Measurements from ENCODE around the gene RBPJ.

RBPJ gene

DNA sequence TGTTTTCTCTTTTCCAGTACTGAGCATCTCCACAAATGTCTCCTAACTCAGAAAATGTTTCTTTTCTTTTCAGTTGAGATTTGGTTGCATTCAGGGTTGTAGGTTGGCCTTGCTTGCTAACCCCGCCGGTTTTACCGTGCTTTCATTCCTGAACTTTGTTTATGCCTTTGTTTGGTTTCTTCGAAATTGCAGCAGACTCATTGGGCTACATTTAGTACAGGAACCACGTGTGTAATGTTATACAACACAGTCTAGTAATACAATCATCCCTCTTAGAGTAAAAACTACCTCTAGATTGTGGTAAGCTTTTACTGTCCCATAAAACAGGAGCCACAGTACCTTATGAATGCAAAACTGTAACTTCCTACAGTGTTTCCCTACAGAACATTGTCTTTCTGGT lies 111.6 kb downstream of the RBPJ start:
- Histone ChIP-seq H3K27me3 (ENCODE audit: insufficient read depth, low read length) (no peaks in the 10 kb centered on the region), H3K9me3 (ENCODE audit: insufficient read depth, low read depth, low read length) (no peaks in the 10 kb centered on the region), H3K4me1 (ENCODE audit: insufficient read depth, low read length) (no peaks in the 10 kb centered on the region), H3K9ac (ENCODE audit: low read depth, low read length) (no peak overlapping the region), H3K4me3 (ENCODE audit: low read length) (no peak overlapping the region), H3K27ac (ENCODE audit: low read length) (no peak overlapping the region), H3K36me3 (ENCODE audit: insufficient read depth, low read depth, low read length) (peaks cover 90% of the 10 kb centered on the region)

DNA sequence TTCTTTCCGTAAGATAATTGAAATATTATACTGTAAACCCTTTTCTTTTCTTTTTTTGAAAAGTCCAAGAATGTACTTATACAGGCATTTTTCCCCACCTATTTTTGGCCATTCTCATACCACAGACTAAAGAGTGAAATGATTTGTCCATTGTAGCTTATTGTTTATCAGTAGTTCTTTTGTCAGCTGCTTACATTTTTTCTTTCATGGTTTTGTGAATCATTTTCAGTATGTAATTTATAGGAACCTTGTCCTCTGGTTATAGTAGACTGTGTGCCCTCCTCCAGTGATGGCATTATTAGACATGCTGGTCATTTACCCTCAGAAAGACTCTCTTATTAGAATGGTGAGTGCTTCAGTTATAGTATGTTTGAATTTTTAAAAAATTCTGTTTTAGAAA lies 112.7 kb downstream of the RBPJ start:
- Histone ChIP-seq H3K36me3 (ENCODE audit: insufficient read depth, low read depth, low read length) (peaks cover 89% of the 10 kb centered on the region), H3K27me3 (ENCODE audit: insufficient read depth, low read length) (no peaks in the 10 kb centered on the region), H3K4me3 (ENCODE audit: low read length) (no peak overlapping the region), H3K9me3 (ENCODE audit: insufficient read depth, low read depth, low read length) (no peaks in the 10 kb centered on the region), H3K9ac (ENCODE audit: low read depth, low read length) (no peak overlapping the region), H3K4me1 (ENCODE audit: insufficient read depth, low read length) (no peaks in the 10 kb centered on the region), H3K27ac (ENCODE audit: low read length) (no peak overlapping the region)

DNA sequence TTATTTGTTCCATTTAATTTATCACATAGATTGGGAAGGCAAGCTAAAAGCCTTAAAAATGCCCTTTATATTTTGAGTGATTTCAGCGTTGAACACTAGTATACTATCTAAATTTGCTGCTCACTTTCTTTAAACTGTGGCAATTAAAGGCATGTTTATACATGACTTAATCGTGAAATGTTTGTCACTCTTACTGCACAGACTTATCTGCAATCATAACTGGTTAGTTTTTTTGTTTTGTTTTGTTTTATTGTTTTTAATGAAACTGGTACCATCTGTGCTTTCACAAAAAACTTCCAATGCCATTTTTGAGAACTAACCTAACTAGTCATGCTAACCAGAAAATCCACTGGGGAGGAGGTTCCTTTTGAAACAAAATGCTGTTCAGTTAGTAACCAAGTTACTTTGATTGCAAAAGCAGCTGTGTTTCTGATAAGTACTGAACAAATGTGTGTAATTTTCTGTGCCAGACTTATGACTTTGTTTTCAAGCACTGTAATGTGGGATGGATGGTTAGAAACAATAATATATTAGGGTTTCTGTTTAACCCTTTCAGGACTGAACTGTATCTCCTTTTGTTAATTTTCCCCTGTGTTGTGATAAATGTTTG lies 113.3 kb downstream of the RBPJ start:
- Histone ChIP-seq H3K9me3 (ENCODE audit: insufficient read depth, low read depth, low read length) (no peaks in the 10 kb centered on the region), H3K4me3 (ENCODE audit: low read length) (no peak overlapping the region), H3K27me3 (ENCODE audit: insufficient read depth, low read length) (no peaks in the 10 kb centered on the region), H3K36me3 (ENCODE audit: insufficient read depth, low read depth, low read length) (peaks cover 83% of the 10 kb centered on the region), H3K27ac (ENCODE audit: low read length) (no peak overlapping the region), H3K4me1 (ENCODE audit: insufficient read depth, low read length) (no peaks in the 10 kb centered on the region), H3K9ac (ENCODE audit: low read depth, low read length) (no peak overlapping the region)

DNA sequence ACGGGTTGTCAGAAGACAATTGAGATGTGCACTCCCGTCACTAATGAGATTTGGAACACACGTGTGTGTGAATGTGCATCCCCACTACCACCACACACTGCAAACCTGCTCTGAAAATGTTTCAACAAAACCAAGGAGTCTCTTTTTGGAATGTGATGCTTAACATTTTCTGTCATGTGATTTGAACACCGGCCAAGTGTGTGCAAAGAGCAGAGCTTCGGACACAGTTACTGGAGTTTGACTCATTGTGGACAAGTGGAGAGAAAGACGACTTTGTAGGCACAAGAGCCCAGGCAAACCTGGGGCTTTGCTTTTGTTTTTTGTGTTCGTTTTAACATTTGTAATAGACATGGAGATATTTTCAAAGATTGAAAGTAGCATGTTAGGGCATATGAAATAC lies 120.3 kb downstream of the RBPJ start:
- no peak overlapping the region for H3K27ac ChIP-seq (ENCODE audit: low read length)
- no peak overlapping the region for H3K4me3 ChIP-seq (ENCODE audit: low read length)
- H3K9me3 ChIP-seq (ENCODE audit: insufficient read depth, low read depth, low read length), result peaks cover 26% of the 10 kb centered on the region
- H3K9ac ChIP-seq (ENCODE audit: low read depth, low read length), result no peak overlapping the region
- H3K27me3 ChIP-seq (ENCODE audit: insufficient read depth, low read length), result no peaks in the 10 kb centered on the region
- peaks cover 21% of the 10 kb centered on the region; the same call in 1 of the 2 replicates for H3K36me3 ChIP-seq (ENCODE audit: insufficient read depth, low read depth, low read length)
- no peaks in the 10 kb centered on the region for H3K4me1 ChIP-seq (ENCODE audit: insufficient read depth, low read length)

DNA sequence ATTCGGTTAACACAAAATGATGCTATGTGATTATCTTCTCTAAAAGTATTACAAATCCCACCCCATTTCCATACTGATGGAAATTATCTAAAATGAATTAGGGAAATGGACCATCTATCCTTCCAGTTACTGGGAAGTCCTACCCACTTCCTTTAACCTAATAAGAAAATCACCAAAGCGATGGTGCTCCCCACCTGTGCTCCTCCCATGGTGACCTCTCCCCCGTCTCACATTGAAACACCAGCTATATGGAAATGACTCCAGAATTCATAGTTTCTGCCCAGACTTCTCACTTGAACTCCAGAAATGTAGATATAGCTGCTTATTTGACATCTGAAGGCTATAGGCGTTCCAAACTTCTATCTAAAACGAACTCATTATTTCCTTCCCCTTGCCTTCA lies 121.0 kb downstream of the RBPJ start:
- no peak overlapping the region for H3K4me3 ChIP-seq (ENCODE audit: low read length)
- no peaks in the 10 kb centered on the region for H3K4me1 ChIP-seq (ENCODE audit: insufficient read depth, low read length)
- peaks cover 14% of the 10 kb centered on the region; the same call in 1 of the 2 replicates for H3K36me3 ChIP-seq (ENCODE audit: insufficient read depth, low read depth, low read length)
- H3K27ac ChIP-seq (ENCODE audit: low read length), result no peak overlapping the region
- H3K27me3 ChIP-seq (ENCODE audit: insufficient read depth, low read length), result no peaks in the 10 kb centered on the region
- H3K9me3 ChIP-seq (ENCODE audit: insufficient read depth, low read depth, low read length), result peaks cover 31% of the 10 kb centered on the region
- H3K9ac ChIP-seq (ENCODE audit: low read depth, low read length), result no peak overlapping the region

DNA sequence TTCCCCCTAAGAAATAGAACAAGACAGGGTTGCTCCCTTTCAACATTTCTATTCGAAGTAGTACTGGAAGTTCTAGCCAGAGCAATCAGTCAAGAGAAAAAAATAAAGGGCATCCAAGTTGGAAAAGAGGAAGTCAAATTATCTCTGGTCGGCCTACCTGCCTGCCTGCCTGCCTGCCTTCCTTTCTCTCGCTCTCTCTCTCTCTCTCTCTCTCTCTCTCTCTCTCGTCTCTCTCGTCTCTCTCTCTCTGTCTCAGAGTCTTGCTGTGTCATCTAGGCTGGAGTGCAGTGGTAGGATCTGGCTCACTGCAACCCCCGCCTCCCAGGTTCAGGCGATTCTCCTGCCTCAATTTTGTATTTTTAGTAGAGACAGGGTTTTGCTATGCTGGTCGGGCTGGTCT lies 126.6 kb downstream of the RBPJ start:
- Histone ChIP-seq H3K36me3 (ENCODE audit: insufficient read depth, low read depth, low read length) (no peaks in the 10 kb centered on the region), H3K9me3 (ENCODE audit: insufficient read depth, low read depth, low read length) (peaks cover 31% of the 10 kb centered on the region), H3K4me1 (ENCODE audit: insufficient read depth, low read length) (peaks cover 5% of the 10 kb centered on the region; the same call in 1 of the 2 replicates), H3K27me3 (ENCODE audit: insufficient read depth, low read length) (no peaks in the 10 kb centered on the region), H3K27ac (ENCODE audit: low read length) (no peak overlapping the region), H3K4me3 (ENCODE audit: low read length) (no peak overlapping the region), H3K9ac (ENCODE audit: low read depth, low read length) (no peak overlapping the region)

DNA sequence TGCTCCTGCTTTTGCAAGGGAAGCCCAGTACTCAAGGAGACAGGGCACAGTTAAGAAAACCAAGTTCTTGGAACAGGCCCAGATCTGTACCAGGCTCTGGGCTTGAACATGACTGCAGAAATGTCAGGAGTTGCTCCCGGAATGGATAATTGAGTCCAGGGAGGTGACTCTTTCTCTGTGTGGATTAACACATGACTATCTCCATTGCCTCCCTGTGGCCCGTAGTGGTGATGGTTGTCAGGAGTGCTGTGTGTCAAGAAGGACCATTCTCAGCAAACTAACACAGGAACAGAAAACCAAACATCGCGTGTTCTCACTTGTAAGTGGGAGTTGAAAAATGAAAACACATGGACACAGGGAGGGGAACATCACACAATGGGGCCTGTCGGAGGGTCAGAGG lies 129.6 kb downstream of the RBPJ start:
- Histone ChIP-seq H3K4me3 (ENCODE audit: low read length) (no peak overlapping the region), H3K36me3 (ENCODE audit: insufficient read depth, low read depth, low read length) (no peaks in the 10 kb centered on the region), H3K4me1 (ENCODE audit: insufficient read depth, low read length) (peaks cover 9% of the 10 kb centered on the region; the same call in 1 of the 2 replicates), H3K9ac (ENCODE audit: low read depth, low read length) (no peak overlapping the region), H3K27me3 (ENCODE audit: insufficient read depth, low read length) (no peaks in the 10 kb centered on the region), H3K27ac (ENCODE audit: low read length) (no peak overlapping the region), H3K9me3 (ENCODE audit: insufficient read depth, low read depth, low read length) (peaks cover 10% of the 10 kb centered on the region)

DNA sequence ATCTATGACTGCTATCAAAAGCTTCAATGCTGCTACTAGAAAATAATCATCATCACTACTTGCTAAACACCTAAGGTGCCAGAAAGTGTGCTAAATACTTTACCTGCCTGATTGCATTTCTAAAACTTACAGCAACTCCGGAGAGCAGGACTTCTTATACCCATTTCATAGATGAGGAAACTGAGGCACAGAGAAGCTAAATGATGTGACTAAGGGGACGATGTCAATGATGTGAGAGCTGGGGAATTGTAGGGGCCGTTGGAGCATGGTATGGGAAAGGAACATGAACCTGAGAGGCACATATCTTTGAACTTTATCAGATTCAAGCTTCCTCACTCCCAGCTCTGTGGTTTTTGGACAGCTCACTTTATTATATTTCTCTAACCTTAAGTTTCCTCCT lies 130.8 kb downstream of the RBPJ start:
- H3K27me3 ChIP-seq (ENCODE audit: insufficient read depth, low read length), result no peaks in the 10 kb centered on the region
- no peaks in the 10 kb centered on the region for H3K36me3 ChIP-seq (ENCODE audit: insufficient read depth, low read depth, low read length)
- peaks cover 1% of the 10 kb centered on the region for H3K9me3 ChIP-seq (ENCODE audit: insufficient read depth, low read depth, low read length)
- no peak overlapping the region for H3K27ac ChIP-seq (ENCODE audit: low read length)
- H3K9ac ChIP-seq (ENCODE audit: low read depth, low read length), result no peak overlapping the region
- peaks cover 9% of the 10 kb centered on the region; the same call in 1 of the 2 replicates for H3K4me1 ChIP-seq (ENCODE audit: insufficient read depth, low read length)
- no peak overlapping the region for H3K4me3 ChIP-seq (ENCODE audit: low read length)

DNA sequence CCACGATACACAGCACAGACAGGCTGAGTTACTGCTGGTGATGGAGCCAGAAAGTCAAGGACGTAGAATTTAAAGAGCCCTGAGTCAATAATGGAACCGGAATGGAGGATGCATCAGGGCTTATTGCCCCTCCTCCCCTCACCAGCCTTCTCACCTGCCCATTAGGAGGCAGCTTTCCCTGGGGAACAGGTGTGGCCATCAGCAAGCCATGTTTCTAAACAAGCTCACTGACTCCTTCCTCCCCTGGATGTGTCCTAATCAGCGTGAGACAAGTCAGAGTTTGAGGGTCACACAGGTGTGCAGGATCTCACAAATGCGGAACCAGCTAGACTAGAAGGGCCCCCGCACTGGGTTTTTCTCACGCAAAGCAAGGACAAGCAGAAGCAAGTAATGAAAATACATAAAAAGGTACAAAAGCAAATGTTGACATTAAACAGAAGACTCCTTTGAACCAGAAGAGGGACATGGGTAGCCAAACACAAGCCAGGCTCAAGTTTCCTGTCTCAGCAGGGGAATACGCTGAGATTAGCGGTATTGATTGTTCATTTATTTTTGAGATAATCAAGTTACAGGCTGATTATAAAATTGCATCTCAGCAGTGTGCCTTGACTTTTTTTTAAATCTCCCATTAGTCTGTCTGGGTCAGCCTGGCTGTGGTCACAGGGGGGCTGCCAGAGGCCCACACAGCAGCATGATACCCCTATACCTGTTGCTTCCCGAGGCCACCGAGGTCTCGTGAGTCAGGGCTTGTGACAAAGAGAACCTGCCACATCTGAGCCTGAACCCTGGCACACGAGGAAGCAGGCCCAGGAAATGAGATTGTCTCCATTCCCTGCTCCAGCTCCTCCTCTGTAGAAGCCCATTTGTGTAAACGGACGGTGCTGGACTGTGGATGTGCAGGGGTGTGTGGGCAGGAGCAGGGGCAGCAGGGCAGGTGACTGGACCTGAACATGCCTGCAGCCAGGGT lies 132.0 kb downstream of the RBPJ start:
- H3K4me1 ChIP-seq (ENCODE audit: insufficient read depth, low read length), result peaks cover 9% of the 10 kb centered on the region; the same call in 1 of the 2 replicates
- H3K36me3 ChIP-seq (ENCODE audit: insufficient read depth, low read depth, low read length), result no peaks in the 10 kb centered on the region
- H3K9me3 ChIP-seq (ENCODE audit: insufficient read depth, low read depth, low read length), result no peaks in the 10 kb centered on the region; the same call in 1 of the 2 replicates
- no peak overlapping the region for H3K4me3 ChIP-seq (ENCODE audit: low read length)
- H3K9ac ChIP-seq (ENCODE audit: low read depth, low read length), result peak overlapping the region; percentile 17; the same call in 1 of the 2 replicates
- H3K27me3 ChIP-seq (ENCODE audit: insufficient read depth, low read length), result no peaks in the 10 kb centered on the region
- no peak overlapping the region for H3K27ac ChIP-seq (ENCODE audit: low read length)

DNA sequence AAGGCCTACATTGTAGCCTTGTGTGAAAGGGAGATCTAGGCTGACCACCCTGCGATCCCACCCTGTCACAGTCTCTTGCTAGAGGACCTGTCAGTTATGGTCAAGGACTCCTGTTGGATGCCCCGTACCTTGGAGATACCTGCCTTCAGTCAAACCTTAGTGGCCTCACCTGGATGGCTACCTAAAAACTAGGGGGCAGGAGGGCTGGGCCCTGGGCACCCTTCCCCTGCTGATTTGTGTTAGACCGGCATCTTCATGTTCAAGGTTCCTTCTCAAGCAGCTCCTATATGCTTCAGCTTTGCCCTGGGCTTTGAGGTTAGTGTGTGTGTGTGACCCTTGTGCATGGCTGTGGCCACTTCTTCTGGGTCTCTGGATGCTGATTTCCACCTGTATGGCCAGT lies 134.1 kb downstream of the RBPJ start:
- Histone ChIP-seq H3K9ac (ENCODE audit: low read depth, low read length) (no peak overlapping the region), H3K4me1 (ENCODE audit: insufficient read depth, low read length) (peaks cover 9% of the 10 kb centered on the region; the same call in 1 of the 2 replicates), H3K4me3 (ENCODE audit: low read length) (no peak overlapping the region), H3K9me3 (ENCODE audit: insufficient read depth, low read depth, low read length) (no peaks in the 10 kb centered on the region; the same call in 1 of the 2 replicates), H3K27ac (ENCODE audit: low read length) (no peak overlapping the region), H3K27me3 (ENCODE audit: insufficient read depth, low read length) (no peaks in the 10 kb centered on the region), H3K36me3 (ENCODE audit: insufficient read depth, low read depth, low read length) (no peaks in the 10 kb centered on the region)

DNA sequence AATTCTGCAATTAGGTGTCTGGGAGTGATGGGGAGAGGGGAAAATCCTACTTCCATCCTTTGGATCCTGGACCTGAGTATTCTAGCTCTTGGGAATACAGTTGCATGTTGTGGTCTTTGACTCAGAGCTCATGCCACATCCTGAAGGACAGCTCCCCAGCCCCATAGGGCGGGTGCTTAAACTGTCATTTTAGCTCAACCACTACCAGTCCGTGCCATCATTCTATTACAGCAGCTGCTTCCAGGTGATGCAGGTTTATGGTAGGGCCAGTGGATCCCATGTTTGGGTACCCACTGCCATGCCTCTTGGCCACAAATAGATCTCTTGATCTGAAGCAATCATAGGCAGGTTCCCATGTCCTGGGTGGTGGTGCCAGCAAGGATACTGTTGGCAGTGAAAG lies 134.8 kb downstream of the RBPJ start:
- Histone ChIP-seq H3K27ac (ENCODE audit: low read length) (no peak overlapping the region), H3K9ac (ENCODE audit: low read depth, low read length) (no peak overlapping the region), H3K9me3 (ENCODE audit: insufficient read depth, low read depth, low read length) (no peaks in the 10 kb centered on the region; the same call in 1 of the 2 replicates), H3K36me3 (ENCODE audit: insufficient read depth, low read depth, low read length) (no peaks in the 10 kb centered on the region), H3K27me3 (ENCODE audit: insufficient read depth, low read length) (no peaks in the 10 kb centered on the region), H3K4me3 (ENCODE audit: low read length) (no peak overlapping the region), H3K4me1 (ENCODE audit: insufficient read depth, low read length) (peaks cover 9% of the 10 kb centered on the region; the same call in 1 of the 2 replicates)
